GM21526 (cell line): ENCODE results near the gene GRB7.
"Not testable (repeated sequence)": the region's sequence is repeated elsewhere in the genome, so short reads cannot be mapped to it uniquely, and the experiment has no call there.

Experiments used
- ATAC-seq: cut with Tn5 transposase; IDR thresholded peaks from one replicate; pipeline ENCODE4 v1.9.1; 2021; ENCODE audit warnings: moderate library complexity; ENCODE audit not compliant: unreplicated experiment, low FRiP score

GRB7 gene

DNA sequence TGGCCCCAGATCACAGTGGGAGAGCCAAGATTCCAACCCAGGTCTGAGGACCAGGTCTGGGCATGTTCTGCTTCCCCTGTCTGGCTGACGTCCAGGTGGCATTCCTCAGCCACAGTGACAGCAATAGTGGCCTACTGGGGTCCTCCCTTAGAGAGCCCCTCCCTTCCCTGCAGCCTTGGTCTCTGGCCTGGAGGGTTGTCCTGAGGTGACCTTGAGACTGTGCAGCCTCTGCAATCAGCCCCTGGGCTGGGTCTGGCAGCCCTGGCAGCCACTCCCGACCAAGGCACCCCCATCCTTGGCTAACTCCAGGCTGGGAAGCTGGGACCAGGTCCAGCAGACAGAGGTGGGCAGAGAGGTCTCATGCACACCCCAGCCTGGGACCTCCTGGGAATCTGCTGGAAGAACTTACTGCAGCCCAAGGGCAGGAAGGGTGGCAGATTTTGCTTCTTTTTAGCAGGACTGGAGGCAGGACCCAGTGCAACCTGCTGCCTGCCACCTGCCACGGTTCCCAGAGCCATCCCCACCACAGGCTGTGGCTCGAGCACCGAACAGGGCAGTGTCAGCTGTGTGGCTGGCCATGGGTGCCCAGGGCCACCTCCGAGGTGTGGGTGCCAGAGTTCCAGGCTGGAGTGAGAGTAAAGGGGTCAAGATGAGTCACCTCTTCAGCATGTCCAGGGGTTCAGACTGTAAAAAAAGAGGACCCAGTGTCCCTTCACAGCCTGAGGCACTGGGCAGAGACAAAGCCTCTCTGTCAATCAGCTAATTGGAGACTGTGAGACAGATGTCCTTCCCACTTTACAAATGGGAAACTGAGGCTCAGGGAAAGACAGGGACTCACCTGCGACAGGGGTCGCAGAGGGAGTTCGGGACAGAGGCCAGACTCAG, 12.6 kb downstream of the GRB7 start:
- ATAC-seq = no peak

DNA sequence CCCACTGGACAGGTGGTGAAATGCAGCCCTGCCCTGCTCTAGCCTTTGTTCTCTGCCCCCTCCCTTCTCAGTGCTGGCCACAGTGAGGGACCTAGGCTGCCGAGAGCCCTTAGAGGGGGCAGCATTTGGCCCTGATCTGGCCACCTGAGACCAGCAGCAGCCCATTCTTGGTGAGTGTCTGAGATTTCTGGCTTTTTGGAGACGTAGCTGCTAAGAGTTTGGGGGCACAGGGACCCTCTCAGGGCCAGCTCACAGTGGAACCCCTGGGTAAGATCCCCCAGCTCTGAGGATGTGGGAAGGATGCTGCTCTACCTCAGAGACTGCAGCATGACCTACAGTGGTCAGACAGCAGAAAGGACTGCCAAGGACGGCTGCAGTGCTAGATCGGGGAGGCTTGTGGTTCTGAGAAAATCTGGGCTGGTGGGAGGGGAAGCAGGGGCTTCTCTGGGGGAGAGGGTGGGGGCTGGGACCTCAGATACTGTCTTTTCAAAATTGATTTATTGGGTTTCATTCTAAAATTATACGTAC, 13.3 kb downstream of the GRB7 start:
- ATAC-seq = no peak

DNA sequence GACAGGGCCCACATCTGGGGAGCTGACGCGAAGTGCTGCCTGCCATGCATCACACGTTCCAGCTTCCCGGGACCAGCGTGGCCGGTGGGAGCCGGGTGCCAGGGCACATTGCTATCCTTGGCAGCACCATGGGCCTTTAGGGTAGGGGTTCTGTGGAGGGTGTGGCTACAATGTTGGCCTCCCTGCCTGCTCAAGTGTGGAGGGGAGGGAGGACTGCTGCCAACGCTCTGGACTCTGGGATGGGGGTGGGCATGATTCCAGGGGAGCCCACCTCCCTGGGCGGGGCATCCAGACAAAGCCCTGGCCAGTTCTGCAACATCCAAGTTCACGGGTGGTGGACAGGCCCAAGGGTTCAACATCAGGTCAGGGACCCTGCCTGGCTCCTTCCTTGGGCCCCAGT, 13.9 kb downstream of the GRB7 start:
- no peak for ATAC-seq

DNA sequence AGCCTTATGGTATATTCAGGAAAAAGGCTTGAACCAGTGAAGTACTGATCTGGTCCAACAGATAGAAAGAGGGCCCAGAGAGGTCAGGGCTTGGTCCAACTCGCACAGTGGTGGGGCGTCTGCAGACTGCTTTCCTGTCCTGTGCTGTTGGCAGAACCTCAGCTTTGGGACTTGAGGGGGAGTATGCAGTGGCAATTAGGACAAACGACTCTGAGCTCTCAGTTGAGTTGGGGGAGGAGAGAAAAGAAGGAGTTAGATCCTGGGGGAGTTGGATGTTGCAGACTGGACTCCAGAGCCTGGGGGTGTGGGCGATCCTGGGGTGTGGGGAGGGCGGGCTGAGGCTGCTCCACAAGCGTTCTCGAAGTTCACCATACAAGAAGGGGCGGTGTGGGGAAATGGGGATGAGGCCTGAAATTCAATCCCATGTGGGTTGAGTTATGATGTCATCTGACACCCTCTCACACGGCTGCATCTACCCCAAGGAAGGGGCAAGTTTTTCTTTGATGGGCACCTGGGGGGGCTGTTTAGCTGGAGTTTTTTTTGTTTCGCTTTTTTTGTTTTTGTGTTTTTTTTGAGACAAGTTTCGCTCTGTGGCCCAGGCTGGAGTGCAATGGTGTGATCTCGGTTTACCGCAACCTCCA, 14.6 kb downstream of the GRB7 start:
- ATAC-seq = no peak

DNA sequence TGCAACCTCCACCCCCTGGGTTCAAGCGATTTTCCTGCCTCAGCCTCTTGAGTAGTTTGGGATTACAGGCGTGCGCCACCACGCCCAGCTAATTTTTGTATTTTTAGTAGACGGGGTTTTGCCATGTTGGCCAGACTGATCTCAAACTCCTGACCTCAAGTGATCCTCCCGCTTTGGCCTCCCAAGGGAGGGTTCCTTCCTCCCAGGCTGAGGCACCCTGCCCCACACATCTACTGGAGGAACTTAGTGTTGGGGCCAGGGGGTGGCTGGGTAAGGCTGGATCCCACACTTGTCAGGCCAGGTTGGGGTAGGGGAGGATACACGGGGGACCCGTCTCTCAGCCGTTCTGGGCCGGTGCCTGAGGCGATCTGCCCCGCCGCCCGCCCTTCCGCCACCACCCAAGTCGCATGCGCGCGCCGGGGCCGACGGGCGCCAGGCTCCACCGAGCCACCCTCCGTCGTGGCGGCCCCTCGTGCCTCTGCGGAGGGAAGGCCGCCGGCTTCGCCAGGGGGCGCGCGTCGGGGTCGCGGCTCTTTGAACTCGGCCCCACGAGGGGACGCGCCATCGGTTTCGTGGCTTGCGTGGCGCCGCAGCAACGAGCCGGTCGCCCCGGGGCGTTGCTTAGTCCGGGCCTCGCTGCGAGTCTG, 15.9 kb downstream of the GRB7 start:
- peak; percentile 24 for ATAC-seq

DNA sequence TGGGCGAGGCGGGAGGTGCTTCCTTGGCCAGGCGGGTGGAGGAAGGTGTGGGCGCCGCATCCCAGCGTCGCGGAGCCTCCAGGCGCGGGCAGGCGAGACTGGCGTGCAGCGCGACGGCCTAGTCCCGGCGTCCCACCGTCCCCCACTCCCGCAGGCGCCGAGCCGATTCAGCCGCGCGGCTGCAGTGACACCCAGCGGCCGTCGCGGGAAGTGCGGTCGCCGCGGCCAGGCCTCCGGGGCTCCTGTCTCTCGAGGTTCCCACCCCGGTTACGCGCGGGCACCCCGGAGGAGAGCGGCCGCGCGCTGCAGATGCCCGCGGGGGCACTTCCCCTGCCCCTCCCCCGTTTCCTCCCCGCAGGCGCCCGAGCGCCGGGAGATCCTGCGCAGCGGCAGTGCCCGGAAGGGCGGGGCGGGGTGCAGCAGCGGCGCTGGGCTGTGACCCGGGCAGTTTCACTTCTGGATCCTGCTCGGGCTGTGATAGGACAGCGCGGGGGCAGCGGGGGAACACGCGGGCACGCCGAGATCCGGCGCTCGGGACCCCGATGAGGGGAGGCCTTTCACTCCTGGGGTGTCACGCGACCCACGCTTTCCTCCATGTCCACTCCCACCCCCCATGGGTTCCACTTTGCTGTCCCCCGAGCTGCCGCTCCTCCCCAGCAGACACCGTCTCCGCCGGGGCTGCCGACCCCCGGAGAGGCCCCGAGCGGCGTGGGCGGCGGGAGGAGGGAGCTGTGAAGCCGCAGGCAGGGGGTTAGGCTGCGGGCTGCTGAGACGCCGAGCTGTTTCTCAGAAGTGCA, 16.6 kb downstream of the GRB7 start:
- peak; percentile 62 for ATAC-seq

DNA sequence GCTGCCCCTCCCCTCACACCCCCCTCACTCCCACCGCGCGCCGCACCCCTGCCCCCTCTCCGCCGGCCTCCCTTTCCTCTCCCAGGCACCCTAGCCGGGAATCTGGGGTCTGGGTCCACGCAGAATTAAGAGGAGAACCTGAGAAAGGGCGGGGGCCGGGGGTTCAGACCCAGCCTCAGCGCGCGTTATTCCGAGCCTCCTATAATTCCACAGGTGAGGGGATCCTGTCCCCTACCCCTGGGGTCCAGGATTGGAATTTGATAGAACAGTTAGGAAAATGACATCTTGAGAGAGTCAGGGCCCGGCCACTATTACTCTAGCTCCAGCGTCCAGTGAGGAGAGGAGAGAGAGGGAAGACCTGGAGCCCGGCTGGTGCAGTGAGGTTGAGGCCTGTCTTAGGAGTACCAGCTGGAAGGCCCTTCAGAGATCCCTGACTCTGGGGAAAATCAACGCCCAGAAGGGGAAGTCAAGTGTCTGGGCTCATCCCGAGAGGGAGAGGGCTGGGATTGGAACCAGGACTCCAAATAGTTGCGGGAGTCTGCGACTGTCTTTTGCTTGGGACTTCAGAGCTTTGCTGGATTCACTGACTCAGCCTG, 17.3 kb downstream of the GRB7 start:
- no peak for ATAC-seq

DNA sequence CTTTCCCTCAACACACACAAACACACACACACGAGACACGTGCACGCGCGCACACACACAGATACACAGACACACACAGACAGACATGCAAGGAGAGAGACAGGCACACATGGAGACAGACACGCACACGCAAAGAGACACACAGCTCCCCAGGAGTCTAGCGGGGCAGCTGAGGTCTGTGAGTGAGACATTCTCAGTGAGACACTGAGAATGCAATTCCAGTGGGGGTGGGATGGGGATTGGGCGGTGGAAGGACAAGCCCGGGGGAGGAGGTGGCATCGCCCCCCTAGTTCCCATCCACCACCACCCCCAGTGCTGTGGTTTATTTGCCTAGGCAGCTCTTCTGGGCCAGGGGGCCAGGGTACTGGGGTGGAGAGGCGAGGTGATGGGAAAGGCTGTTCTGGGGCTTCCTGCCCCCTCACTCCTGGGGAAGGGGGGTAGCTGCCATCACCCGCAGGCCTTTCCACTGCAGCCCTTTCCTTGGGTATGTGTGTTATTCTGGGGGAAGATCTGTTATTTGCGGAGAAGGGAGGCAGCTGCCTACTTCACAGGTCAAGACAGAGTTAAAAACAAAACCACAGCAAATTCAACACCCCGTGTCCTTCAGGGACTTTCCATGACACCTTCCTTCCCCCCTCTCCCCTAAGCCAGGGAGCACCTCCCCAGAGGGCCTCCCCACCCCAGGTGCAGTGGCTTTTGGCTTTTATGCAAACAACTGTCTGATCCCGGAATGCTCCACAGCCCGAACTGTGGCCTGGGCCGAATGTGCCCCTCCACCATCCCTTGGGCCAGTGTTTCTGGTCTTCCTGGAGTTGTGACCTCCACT, 18.0 kb downstream of the GRB7 start:
- ATAC-seq = no peak

DNA sequence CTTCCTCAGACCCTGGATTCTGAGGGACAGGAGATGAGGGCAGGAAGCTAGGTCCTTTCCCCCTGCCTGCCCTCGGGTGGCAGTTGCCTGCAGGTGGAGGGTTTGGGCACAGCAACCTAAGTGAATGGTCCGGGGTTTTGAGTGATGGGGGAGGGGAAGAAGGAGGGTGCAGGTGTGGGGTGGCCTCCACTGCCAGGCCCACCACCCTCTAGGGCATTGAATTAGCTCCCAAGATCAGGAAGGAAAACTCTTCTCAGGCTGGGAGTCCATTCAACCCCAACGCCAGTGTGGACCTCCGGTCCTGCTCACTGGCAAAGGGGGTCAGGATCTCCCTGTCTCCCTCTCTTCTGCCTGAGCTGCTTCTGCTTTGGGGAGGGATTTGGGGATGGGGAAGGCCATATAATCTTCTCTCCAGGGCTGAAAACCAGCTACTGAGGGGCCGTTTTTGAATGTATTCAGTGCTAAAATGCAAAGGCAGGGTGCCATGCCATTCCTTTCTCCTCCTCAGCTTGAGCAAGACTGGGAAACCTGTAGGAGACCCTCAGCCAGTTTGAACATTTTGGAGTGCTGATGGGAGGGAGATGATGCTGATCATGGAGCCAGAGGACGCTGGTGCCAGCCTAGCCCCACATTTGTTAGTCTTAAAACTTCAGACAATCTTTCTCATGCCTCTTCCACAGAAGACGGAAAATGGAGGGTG, 18.8 kb downstream of the GRB7 start:
- ATAC-seq = no peak

DNA sequence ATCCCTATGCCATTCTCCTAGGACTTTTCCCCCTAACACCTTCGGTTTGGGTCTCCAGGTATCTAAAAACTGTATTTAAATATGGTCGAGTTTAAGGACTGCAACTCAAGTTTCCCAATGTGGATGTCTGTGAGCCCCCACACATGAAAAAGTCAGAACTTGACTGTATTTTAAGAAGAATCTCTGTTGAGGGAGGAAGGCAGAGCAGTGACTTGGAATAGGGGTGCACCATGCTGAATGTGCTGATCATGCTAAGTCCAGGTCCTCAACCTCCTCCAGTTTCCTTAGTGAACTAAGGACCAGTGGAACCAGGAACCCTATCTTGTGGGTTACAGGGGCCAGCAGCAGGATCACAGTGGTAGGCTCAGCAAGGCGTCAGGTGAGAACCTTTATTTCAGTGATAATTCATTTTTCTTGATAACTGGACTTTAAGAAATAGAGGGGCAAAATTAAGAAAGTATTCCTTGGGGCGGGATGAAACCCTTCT, 19.5 kb downstream of the GRB7 start:
- ATAC-seq = no peak

DNA sequence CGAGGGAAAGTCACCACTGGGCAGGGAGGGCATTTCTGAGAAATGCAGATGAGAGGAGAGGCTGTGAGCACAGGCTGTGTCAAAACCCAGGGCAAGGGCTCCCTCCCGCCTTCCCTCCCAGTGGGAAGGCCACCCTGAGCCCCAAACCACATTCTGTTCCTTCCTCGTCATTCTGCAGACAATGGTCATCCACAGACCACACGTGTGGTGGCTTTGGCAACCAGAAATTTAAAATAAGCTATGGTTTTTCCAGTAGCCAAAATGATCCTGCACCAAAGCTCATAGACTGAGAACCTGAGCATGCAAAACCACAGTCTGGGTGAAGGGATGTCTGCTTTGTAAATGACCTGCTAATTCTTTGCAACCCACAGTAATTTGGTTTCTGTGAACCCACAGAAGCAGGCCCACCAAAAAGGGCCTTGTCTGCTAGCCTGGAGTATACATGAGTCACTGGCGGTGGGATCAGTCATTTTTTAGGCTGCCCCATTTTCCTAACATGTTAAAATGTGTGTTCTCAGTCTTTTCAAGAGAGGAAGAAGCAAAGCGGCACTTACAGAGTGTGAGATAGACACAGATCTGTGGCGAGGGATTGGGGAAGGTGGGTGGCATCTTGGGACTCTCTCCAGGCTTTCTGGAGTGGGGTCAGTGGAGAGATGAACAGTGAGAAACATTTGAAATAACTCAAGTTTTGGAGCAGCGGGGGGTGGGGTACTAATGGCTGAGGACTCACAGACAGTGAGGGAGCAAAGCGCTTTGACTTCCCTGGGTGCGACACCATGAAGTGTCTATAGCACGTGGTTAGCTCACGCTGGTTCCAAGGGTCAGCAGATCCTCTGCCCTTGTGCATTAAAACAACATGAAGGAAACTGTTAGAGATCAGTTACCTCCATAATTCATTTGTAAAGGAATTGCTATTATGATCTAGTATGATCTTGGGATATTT, 20.5 kb downstream of the GRB7 start:
- ATAC-seq = no peak

DNA sequence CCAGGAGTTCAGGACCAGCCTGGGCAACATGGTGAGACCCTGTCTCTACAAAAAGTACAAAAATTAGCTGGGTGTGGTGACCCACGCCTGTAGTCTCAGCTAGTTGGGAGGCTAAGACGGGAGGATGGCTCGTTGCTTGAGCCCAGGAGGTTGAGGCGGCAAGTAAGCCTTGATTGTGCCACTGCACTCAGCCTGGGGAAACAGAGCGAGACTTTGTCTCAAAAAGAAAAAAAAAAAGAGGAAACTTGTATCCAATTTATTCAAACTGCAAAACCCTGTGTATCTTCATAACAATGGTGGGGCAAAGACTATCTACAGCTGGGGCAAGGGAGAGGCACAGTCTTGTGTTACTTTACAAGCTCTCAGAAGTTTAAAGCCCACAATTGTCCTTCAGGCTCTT, 21.5 kb downstream of the GRB7 start:
- ATAC-seq = no peak

DNA sequence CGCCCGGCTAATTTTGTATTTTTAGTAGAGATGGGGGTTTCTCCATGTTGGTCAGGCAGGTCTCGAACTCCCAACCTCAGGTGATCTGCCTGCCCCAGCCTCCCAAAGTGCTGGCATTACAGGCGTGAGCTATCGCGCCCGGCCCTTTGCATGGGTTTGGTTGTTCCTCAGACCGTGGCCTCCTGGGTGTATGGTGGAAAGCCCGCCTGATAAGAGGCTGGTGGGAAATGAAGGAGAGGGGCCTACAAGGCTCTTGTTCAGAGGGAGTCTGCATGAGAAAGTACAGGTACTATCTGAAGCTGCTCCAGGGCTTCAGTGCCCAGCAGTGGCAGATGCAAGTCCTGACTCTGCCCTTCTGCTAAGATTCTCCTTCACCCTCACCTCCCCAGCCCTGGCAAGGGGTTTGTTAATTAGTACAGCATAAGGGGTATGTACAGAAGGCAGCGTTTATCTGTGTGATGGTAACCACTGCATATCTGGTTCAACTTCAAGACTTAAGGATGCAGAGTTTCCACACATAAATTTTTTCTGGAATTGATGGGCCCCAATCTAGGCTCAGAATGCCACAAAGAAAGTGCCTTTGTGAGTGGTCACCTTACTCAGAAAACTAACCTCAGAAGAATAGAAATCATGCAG, 24.2 kb downstream of the GRB7 start:
- no peak for ATAC-seq

DNA sequence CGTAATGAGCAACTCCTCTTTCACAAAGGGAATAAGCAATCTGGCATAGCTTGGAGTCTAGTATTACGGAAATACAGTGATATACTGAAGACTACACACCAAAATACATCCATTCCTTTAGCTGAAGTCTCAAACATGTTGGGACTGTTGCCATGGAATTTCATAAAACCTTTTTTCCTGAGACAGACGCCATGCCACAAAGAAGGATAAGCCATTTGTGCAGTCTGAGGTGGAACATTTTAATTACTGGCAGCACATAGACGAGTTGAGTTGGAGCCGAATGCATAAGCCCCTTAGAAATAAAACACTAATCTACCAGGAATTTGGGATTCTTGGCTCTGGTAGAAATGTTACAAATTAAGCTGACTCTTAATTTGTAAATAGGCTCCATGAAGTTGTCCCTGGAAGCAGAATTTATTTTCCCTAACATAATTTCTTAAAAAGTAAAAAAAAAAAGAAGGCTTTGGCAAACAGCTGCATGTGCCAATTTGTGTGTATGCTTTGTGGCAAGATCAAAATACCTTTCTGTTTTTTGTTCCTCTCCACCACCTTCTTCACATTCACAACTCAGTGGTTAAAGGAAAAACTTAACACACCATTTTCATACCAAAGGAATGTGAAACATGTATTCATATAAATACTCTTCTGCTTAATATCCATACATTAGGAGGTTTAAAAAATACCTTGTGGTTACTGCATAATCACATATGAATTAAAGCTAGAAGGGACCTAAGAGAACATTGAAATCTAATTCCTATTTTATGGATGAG, 25.5 kb downstream of the GRB7 start:
- no peak for ATAC-seq

DNA sequence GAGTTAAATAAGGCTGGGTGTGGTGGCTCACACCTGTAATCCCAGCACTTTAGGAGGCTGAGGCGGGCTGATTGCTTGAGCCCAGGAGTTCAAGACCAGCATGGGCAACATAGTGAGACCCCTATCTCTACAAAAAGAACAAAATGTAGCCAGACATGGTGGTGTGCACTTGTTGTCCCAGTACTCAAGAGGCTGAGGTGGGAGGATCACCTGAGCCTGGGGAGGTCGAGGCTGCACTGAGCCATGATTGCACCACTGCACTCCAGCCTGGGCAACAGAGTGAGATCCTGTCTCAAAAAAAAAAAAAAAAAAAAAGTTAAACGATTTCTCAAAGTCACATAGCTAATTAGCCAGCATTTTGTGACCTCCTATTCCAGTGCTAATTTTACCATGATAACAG, 26.4 kb downstream of the GRB7 start:
- ATAC-seq = not testable (repeated sequence)

DNA sequence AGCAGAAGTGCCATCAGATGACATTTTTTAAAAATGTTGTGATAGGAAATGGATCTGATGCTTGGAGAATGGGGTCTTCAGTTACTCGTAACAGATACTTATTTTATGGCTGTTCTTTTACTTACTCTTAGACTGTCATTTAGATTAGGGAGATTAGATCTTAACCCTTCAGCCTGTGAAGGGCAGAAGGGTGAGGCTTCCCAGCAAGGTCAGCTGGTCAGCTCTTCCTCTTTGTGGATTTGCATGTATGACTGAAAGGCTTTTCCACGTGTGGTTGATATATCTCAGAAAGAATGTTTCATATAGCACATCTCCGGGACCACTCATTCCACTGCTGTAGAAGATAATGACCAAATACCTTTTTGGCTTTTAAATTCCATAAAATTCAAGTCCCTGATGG, 27.4 kb downstream of the GRB7 start:
- no peak for ATAC-seq
